Chondrocyte (in vitro differentiated cells): Measurements from ENCODE around the gene TRMT1. TPM values are rescaled to one million over a fixed set of nuclear protein-coding genes. Genes with fewer than 3 reads are reported as not detected.

Experiments used
- DNase-seq: peaks from one replicate; pipeline ENCODE4 v3.0.0; 2021; ENCODE audit warnings: mixed read lengths, low spot score
- H3K27ac Mint-ChIP-seq: one replicate; pipeline ENCODE4 v1.8.0; 2021; ENCODE audit warnings: mild to moderate bottlenecking, moderate library complexity, mixed read lengths; ENCODE audit not compliant: unreplicated experiment
- H3K27me3 Mint-ChIP-seq: 2 replicates; pipeline ENCODE4 v1.8.0; 2021; ENCODE audit warnings: low read depth, mixed read lengths
- H3K36me3 Mint-ChIP-seq: 2 replicates; pipeline ENCODE4 v1.8.0; 2021; ENCODE audit warnings: low read depth, mixed read lengths
- H3K4me1 Mint-ChIP-seq: 2 replicates; pipeline ENCODE4 v1.8.0; 2021; ENCODE audit warnings: low read depth, mild to moderate bottlenecking, mixed read lengths
- H3K4me3 Mint-ChIP-seq: one replicate; pipeline ENCODE4 v1.8.0; 2021; ENCODE audit warnings: mild to moderate bottlenecking, moderate library complexity, mixed read lengths; ENCODE audit not compliant: unreplicated experiment
- H3K9me3 Mint-ChIP-seq: 2 replicates; pipeline ENCODE4 v1.8.0; 2021; ENCODE audit warnings: low read depth, mixed read lengths
- CTCF ChIP-seq: fragments of 200-600 bp; sonication (generic); IDR thresholded peaks from 2 replicates; pipeline ENCODE4 v1.5.0; 2021; ENCODE audit warnings: antibody characterized with exemption, mild to moderate bottlenecking, moderate library complexity
- total RNA-seq: library from RNA; stranded (reverse); gene quantifications from 3 replicates; pipeline ENCODE4 v1.2.1, GENCODE V29; 2021

Gene TRMT1
- total RNA-seq, 1 donor from 2014 or later = 25.4 TPM

- Mint-ChIP-seq H3K4me1 (peaks cover 56% of the 10 kb centered on the region), H3K27me3 (peaks cover 2% of the 10 kb centered on the region), H3K27ac (peak overlapping the region; percentile 85), H3K9me3 (no peaks in the 10 kb centered on the region), H3K4me3 (no peak overlapping the region), H3K36me3 (peaks cover 19% of the 10 kb centered on the region)
- no peak for DNase-seq
- no peak for TF ChIP-seq CTCF
Observed at GRCh38 chr19:13089857-13090507, 26.6 kb downstream of the TRMT1 start.

- TF ChIP-seq CTCF = peak; percentile 53
- Mint-ChIP-seq H3K9me3 (no peaks in the 10 kb centered on the region), H3K27ac (peak overlapping the region; percentile 1), H3K4me3 (no peak overlapping the region), H3K4me1 (peaks cover 51% of the 10 kb centered on the region), H3K36me3 (peaks cover 20% of the 10 kb centered on the region), H3K27me3 (peaks cover 2% of the 10 kb centered on the region)
- DNase-seq = peak; percentile 82
Observed at GRCh38 chr19:13089139-13089856, 27.2 kb downstream of the TRMT1 start.

GRCh38 chr19:13087795-13088537 lies 28.6 kb downstream of the TRMT1 start:
- Mint-ChIP-seq H3K27me3 (peaks cover 2% of the 10 kb centered on the region), H3K27ac (no peak overlapping the region), H3K9me3 (no peaks in the 10 kb centered on the region), H3K4me1 (peaks cover 47% of the 10 kb centered on the region), H3K4me3 (no peak overlapping the region), H3K36me3 (peaks cover 23% of the 10 kb centered on the region)
- DNase-seq = no peak
- no peak for TF ChIP-seq CTCF

- peak; percentile 82 for DNase-seq
- Mint-ChIP-seq H3K27ac (no peak overlapping the region), H3K27me3 (peaks cover 2% of the 10 kb centered on the region), H3K36me3 (peaks cover 23% of the 10 kb centered on the region), H3K4me3 (no peak overlapping the region), H3K9me3 (no peaks in the 10 kb centered on the region), H3K4me1 (peaks cover 49% of the 10 kb centered on the region)
- TF ChIP-seq CTCF = no peak
Observed at GRCh38 chr19:13087295-13087694, 29.2 kb downstream of the TRMT1 start.

GRCh38 chr19:13086341-13086740 lies 30.2 kb downstream of the TRMT1 start:
- Mint-ChIP-seq H3K36me3 (peaks cover 30% of the 10 kb centered on the region), H3K4me1 (peaks cover 47% of the 10 kb centered on the region), H3K9me3 (no peaks in the 10 kb centered on the region), H3K27me3 (peaks cover 2% of the 10 kb centered on the region), H3K27ac (no peak overlapping the region), H3K4me3 (no peak overlapping the region)
- DNase-seq = no peak
- TF ChIP-seq CTCF = no peak
